ENCODE measurements around the gene C4orf50. TPM values are rescaled to one million over a fixed set of nuclear protein-coding genes. Genes with fewer than 3 reads are reported as not detected.

C4orf50 gene
- total RNA-seq, 1 donor from 2014 or later, result 1.4 TPM

DNA sequence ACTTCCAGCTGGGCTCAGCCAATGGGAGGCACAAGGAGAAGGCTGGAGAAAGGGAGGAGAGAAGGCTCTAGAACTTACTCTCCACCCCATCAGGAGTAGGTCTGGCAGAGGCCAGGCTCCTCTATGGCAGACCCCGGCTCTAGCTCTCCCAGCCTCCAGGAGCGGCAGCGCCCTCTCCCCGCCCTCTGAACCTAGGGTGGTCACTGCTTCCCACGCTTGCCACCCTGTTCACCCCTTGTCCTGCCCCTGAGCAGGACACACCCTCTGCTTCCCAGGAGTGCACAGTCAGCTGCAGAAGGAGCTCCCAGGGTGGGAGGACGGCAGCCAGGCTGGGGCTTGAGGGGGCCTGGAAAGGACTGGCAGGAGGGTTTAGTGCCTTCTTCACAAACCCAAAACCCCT lies 72.3 kb downstream of the C4orf50 start:
- DNase-seq (ENCODE audit: low spot score), result no peak

- no peak for DNase-seq (ENCODE audit: low spot score)
These were observed 73.1 kb downstream of the C4orf50 start for GRCh38 chr4:5945171-5945570.

- DNase-seq (ENCODE audit: low spot score), result no peak
These were observed 74.7 kb downstream of the C4orf50 start for GRCh38 chr4:5943561-5943960.

- DNase-seq (ENCODE audit: low spot score), result no peak
These were observed 75.3 kb downstream of the C4orf50 start for GRCh38 chr4:5942947-5943346.

GRCh38 chr4:5941601-5942000 lies 76.6 kb downstream of the C4orf50 start:
- no peak for DNase-seq (ENCODE audit: low spot score)

DNA sequence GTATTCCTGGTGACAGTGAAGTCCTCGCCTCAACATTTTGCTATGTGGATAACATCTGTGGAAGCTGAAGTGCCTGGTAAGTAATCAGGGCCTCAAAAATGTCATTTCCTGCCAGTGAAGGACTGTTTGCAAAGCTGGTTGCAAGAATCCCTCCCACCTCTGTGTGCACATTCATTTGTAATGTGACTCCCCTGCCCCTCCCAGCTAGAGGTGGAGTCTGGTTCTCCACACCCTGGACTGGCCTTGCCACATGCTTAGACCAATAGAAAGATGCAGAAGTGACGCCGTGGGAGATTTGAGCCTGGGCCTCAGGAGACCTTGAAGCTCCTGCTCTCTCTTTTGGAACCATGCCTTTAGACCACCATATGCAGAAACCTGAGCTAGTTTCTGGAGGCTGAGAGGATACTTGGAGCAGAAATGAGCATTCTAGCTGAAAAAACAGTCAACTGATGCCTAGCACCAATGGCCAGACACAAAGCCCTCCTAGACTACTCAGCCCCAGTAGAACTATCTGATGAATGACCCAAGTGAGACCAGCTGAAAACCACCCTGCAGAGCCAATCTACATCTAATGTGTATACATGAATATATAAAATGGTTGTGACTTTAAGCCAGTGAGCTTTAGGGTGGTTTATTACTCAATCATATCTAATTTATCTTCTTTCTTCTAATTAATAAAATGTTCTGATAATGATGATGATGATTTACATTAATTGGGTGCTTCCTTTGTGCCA lies 77.6 kb downstream of the C4orf50 start:
- DNase-seq (ENCODE audit: low spot score), result no peak

- no peak for DNase-seq (ENCODE audit: low spot score)
These were observed 84.0 kb downstream of the C4orf50 start for GRCh38 chr4:5933996-5934831.

DNA sequence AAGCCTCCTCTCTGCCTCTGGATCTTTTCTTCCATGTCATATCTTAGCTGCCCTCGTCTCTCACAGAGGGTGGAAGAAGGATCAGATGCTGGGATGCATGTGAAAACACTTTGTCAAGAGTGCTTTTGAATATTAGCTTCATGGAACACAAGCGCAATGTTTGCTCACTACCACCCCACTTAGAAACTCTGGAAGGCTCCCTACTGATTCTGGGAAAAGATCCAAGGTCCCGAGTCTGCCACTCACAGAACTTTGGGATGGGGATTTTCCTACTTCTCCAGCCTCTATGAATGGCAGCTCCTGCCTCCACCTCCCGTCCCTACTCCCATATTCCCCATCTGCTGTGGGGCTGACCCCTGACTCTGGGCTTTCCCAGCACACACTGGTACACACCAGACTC lies 85.1 kb downstream of the C4orf50 start:
- DNase-seq (ENCODE audit: low spot score), result no peak

GRCh38 chr4:5932035-5932568 lies 86.1 kb downstream of the C4orf50 start:
- no peak for DNase-seq (ENCODE audit: low spot score)

GRCh38 chr4:5931526-5931925 lies 86.7 kb downstream of the C4orf50 start:
- no peak for DNase-seq (ENCODE audit: low spot score)

GRCh38 chr4:5930876-5931275 lies 87.4 kb downstream of the C4orf50 start:
- DNase-seq (ENCODE audit: low spot score), result no peak

GRCh38 chr4:5930456-5930855 lies 87.8 kb downstream of the C4orf50 start:
- no peak for DNase-seq (ENCODE audit: low spot score)

DNA sequence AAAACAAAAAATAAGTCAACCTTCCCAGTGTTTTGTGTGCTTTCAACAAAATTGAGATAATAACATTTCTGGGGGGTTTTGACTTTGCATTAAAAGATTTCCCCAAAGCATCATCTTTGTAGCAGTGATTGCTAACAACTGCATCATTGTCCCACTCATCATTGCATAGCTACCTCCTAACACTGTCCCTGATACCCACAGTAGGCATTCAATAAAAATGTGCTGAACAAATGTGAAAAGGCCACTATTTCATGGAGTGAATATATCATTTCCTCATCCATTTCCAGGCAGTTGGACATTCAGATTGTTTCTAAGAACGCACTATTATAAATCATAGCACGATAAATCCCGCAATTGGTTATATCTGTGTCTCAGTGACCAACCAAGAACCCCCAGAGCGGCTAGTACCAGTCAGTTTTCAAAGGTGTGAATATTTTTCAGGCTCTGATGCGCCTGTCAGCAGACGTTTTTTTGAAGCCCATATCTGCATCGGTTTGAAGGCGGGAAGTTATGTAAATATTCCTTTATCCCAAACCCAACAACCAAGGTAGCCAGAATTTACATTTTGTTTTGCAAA lies 89.3 kb downstream of the C4orf50 start:
- no peak for DNase-seq (ENCODE audit: low spot score)

DNA sequence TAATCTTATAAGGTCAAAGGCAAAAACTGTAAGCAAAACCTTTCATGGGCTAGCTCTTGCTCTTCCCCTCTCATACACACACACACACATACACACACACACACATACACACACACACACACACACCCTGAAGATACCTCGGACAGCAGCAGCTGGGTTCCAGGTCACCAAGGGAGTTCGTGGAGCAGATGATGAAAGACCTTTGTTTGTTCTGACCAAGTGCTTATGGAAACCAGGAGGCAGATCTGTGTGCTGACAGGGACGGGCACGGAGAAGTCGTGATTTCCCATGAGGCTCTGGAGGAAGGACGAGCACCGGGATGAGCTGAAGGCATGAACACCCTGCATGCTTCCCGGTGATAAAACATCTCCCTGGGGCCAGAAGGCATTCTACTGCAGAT lies 90.0 kb downstream of the C4orf50 start:
- DNase-seq (ENCODE audit: low spot score), result no peak

DNA sequence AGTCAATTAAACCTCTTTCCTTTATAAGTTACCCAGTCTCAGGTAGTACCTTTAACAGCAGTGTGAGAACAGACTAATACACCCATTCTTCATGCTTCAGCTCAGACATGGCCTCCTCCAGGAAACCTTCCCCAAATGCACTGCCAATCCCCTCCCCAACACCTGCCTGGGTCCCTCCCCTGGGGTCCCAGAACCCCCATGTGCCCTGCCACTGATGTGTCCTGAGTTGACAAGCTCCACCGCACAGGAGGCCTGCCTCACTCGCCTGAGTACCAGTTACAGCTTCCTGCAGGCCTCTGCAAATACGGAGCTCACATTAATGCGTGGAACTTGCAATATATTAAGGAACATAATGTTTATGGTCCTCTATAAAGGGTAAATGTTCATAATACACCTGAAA lies 90.5 kb downstream of the C4orf50 start:
- DNase-seq (ENCODE audit: low spot score), result no peak

DNA sequence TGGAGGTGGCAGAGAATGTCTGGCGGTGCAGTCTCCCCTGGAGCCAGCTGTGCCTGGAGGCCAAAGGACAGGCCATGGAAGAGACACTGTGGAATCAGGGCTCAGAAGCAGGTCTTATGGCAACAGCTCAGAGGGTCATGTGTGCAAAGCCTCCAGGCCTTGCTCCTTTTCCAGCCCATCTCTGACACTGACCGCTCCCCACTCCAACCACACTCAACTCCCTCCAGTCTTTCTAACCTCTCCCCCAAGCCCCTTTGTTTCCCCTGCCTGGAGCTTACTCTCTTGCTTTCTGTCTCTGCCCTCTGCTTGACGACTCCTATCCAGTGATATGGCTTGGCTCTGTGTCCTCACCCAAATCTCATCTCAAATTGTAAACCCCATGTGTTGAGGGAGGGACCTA lies 91.1 kb downstream of the C4orf50 start:
- no peak for DNase-seq (ENCODE audit: low spot score)

- DNase-seq (ENCODE audit: low spot score), result no peak
These were observed 91.6 kb downstream of the C4orf50 start for GRCh38 chr4:5926598-5926997.

- DNase-seq (ENCODE audit: low spot score), result no peak
These were observed 92.6 kb downstream of the C4orf50 start for GRCh38 chr4:5925419-5926200.

DNA sequence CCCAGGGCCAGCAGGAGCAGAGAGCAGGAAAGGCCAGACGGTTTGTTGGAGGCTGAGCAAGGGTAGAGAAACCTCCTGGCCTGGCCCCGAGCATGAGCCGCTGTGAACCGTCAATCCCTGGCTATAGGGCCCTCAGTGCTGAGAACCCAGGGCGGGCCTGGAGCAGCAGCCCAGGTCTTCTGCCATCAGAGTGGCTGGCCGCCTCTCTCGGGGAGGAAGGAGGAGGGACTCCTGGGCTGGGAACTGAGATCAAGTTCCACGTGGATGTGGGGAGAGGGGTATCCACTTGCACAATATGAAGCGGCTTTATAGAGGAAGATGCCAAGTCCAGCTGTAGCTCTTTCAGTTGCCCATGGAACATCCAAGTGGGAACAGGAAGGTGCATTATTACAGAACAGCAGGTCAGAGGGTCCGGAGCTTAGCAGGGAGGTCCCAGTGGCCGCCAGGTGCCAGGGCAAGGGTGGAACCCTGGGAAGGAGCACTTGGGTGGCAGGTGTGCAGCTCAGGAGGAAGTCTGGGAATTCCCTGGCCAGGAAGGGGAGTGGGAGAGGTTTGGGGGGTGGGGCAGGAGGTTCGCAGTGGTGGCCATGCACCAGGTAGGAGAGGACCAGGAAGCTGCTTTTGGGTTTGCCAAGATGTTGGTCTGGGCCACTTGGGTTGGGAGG lies 93.6 kb downstream of the C4orf50 start:
- DNase-seq (ENCODE audit: low spot score), result no peak

GRCh38 chr4:5923376-5923775 lies 94.9 kb downstream of the C4orf50 start:
- DNase-seq (ENCODE audit: low spot score), result no peak

DNA sequence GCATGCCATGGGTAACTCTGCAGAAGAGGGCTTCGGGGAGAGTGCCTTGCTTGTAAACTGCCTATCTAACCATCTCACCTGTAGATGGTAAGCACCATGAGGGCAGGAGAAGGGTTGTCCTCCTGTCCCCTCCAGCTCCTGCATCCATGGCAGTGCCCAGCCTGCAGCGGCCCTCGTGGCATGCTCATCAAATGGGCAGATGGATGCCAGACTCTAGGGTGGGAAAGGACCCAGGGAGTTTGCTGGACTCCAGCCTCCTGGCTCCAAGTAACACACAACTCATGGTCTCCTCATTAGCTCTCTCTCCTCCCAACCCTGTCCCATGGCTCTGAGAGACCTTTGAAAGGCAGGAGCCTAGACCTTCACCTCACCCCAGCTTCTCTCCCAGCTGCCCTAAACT lies 95.7 kb downstream of the C4orf50 start:
- DNase-seq (ENCODE audit: low spot score), result no peak
